ENCODE measurements around the gene RELT. TPM values are rescaled to one million over a fixed set of nuclear protein-coding genes. Genes with fewer than 3 reads are reported as not detected.

The RELT gene
- total RNA-seq, 5 donors from 2014 or later (not counting 1 experiment from before 2014, with no cell fraction given): 15.6 to 113 (median 19.9) TPM

DNA sequence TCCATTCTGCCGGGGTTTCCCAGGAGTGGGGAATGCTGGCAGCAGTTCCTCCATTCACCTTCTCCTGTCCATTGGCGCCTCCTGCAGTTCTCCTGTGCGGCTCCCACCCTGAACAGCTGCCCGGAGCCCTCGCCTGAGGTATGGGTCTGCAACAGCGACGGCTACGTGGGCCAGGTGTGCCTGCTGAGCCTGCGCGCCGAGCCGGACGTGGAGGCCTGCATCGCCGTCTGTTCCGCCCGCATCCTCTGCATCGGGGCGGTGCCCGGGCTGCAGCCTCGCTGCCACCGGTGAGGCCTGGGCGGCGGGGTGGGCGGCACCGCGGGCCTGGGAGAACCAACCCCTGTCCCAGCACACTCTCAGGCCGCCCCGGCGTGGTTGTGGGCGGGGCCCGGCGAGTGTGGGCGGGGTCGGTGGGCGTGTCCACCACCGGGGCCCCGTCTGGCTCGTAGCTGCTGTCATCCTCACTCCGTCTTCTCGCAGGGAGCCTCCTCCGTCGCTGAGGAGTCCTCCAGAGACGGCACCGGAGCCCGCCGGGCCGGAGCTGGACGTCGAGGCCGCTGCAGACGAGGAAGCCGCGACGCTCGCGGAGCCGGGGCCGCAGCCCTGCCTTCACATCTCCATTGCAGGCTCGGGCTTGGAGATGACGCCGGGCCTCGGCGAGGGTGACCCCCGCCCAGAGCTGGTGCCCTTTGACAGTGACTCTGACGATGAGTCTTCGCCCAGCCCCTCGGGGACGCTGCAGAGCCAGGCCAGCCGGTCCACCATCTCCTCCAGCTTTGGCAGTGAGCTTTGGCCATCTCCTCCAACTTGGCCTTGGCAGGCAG lies 14.0 kb upstream of the RELT start:
- no peaks in the 10 kb centered on the region for H3K9me3 Mint-ChIP-seq
- POLR2A ChIA-PET: no interaction called here
- ATAC-seq (replicated peaks in 1 of 4) (no peak), DNase-seq (peak in 1 of 35 experiments; percentile 41)
- H3K27me3 Mint-ChIP-seq: no peaks in the 10 kb centered on the region
- Histone ChIP-seq H3K4me1 (ENCODE audit: control insufficient read depth in 1 of 2, extremely low read depth in 1 of 2, insufficient read depth in 2 of 2, low read length in 2 of 2) (peaks cover 2 to 21% of the 10 kb centered on the region in 2 experiments), H3K27me3 (replicated peaks in 1 of 2; ENCODE audit: control insufficient read depth in 2 of 2, extremely low read depth in 1 of 2, insufficient read depth in 2 of 2, low read length in 1 of 2) (no peaks in the 10 kb centered on the region), H3K36me3 (ENCODE audit: control insufficient read depth in 2 of 2, extremely low read depth in 1 of 2, insufficient read depth in 1 of 2, low read length in 1 of 2) (no peaks in the 10 kb centered on the region), H3K9me3 (no peaks in the 10 kb centered on the region), H3K4me3 (ENCODE audit: control insufficient read depth in 1 of 2, extremely low read depth in 1 of 2, low read length in 1 of 2) (no peak overlapping the region), H3K27ac (ENCODE audit: low read length) (no peak overlapping the region)
- H3K4me3 Mint-ChIP-seq: no peak overlapping the region
- CTCF ChIA-PET: interaction anchor here (0.9 to 2.4 kb wide), 2 partner anchors 11 kb away, joined by 3 to 10 read pairs; no protein-coding TSS in a partner anchor
- no peaks in the 10 kb centered on the region for H3K36me3 Mint-ChIP-seq
- H3K4me1 Mint-ChIP-seq: peaks cover 18 to 25% (median 21%) of the 10 kb centered on the region in 3 donors
- H3K27ac Mint-ChIP-seq: peak overlapping the region in 1 of 2 donors; percentile 8
- 94% methylated on average over 60 of the region's 70 CpGs for WGBS (ENCODE audit: insufficient coverage)

DNA sequence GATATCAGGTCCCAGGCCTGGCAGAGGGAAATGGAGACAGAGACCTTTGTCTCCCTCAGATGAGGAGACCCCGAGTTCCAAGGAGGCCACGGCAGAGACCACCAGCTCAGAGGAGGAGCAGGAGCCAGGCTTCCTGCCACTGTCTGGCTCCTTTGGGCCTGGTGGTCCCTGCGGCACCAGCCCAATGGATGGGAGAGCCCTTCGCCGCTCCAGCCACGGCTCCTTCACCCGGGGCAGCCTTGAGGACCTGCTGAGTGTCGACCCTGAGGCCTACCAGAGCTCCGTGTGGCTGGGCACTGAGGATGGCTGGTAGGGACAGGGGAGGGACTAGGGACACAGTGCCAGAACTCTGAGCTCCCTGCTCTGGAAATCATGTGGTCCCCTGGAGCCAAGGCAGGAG lies 13.1 kb upstream of the RELT start:
- ChIA-PET CTCF (interaction anchor here (0.9 to 2.4 kb wide), 2 partner anchors 12 kb away, joined by 3 to 10 read pairs; no protein-coding TSS in a partner anchor), POLR2A (no interaction called here)
- no peaks in the 10 kb centered on the region for H3K9me3 ChIP-seq
- no peak for ATAC-seq (replicated peaks in 1 of 4)
- no peak overlapping the region for H3K4me3 Mint-ChIP-seq
- H3K27me3 Mint-ChIP-seq: no peaks in the 10 kb centered on the region
- H3K27ac ChIP-seq (ENCODE audit: low read length): no peak overlapping the region
- H3K4me3 ChIP-seq (ENCODE audit: control insufficient read depth in 1 of 2, extremely low read depth in 1 of 2, low read length in 1 of 2): no peak overlapping the region
- 86% methylated on average over 7 of the region's 9 CpGs for WGBS (ENCODE audit: insufficient coverage)
- DNase-seq: no peak
- no peaks in the 10 kb centered on the region for H3K36me3 Mint-ChIP-seq
- H3K9me3 Mint-ChIP-seq: no peaks in the 10 kb centered on the region
- H3K4me1 Mint-ChIP-seq: peaks cover 23 to 35% (median 31%) of the 10 kb centered on the region in 3 donors
- H3K36me3 ChIP-seq (ENCODE audit: control insufficient read depth in 2 of 2, extremely low read depth in 1 of 2, insufficient read depth in 1 of 2, low read length in 1 of 2): no peaks in the 10 kb centered on the region
- H3K27ac Mint-ChIP-seq: peak overlapping the region; percentile 27 to 96
- H3K4me1 ChIP-seq (ENCODE audit: control insufficient read depth in 1 of 2, extremely low read depth in 1 of 2, insufficient read depth in 2 of 2, low read length in 2 of 2): peaks cover 7 to 31% of the 10 kb centered on the region in 2 experiments
- no peaks in the 10 kb centered on the region for H3K27me3 ChIP-seq (replicated peaks in 1 of 2; ENCODE audit: control insufficient read depth in 2 of 2, extremely low read depth in 1 of 2, insufficient read depth in 2 of 2, low read length in 1 of 2)

DNA sequence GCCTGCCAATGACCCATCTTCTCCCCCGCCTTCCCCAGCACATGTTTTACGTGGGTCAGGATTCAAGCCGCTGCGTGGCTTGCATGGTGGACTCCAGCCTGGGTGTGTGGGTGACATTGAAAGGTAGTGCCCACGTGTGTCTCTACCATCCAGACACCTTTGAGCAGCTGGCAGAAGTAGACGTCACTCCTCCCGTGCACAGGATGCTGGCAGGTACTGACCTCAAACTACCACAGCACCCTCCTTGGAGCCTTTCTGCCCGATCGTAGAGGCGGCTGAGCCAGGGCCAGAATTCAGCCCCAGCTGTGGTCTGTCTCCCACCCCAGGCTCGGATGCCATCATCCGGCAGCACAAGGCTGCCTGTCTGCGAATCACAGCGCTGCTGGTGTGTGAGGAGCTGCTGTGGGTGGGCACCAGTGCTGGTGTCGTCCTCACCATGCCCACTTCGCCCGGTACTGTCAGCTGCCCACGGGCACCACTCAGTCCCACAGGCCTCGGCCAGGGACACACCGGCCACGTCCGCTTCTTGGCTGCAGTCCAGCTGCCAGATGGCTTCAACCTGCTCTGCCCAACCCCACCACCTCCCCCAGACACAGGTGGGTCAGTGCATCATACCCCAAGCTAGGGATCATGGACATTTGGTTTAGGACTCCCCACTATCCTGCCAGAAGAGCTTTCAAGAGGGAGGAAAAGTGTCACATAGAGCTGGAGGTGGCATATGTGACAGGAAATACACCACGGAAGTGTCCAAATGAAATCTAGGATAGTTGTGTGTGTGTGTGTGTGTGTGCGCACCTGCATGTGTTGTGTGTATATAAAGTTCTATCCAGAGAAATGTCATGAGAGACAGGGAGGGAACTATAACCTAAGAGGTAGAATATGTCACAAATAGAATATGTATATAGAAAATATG lies 10.6 kb upstream of the RELT start:
- peak in 3 of 4 experiments; percentile 12 to 51 (median 30) for ATAC-seq (replicated peaks in 1 of 4)
- POLR2A ChIA-PET: interaction anchor here in 1 of 2 donors (0.7 kb wide), 1 partner anchor 605 kb away, joined by 3 read pairs; no protein-coding TSS in a partner anchor

DNA sequence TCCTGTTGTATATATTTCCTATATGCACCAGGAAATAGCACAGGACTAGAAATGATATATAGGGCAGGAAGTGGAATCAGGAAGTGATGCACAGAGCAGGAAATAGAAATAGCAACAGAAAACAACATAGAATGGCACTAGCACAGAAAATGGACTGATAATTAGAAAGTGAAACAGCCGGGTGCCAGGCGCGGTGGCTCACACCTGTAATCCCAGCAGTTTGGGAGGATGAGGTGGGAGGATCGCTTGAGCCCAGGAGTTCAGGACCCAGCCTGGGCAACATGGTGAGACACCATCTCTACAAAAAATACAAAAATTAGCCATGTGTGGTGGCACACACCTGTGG lies 10.0 kb upstream of the RELT start:
- H3K27me3 ChIP-seq (replicated peaks in 1 of 2; ENCODE audit: control insufficient read depth in 2 of 2, extremely low read depth in 1 of 2, insufficient read depth in 2 of 2, low read length in 1 of 2): no peaks in the 10 kb centered on the region
- DNase-seq (peak in 20 of 35 experiments; percentile 14 to 70 (median 31)), ATAC-seq (replicated peaks in 1 of 4) (peak; percentile 85 to 96 (median 90))
- no peaks in the 10 kb centered on the region for H3K36me3 Mint-ChIP-seq
- H3K27ac ChIP-seq (ENCODE audit: low read length): peak overlapping the region; percentile 91
- peak overlapping the region; percentile 86 to 96 for H3K27ac Mint-ChIP-seq
- ChIA-PET POLR2A (interaction anchor here in 1 of 2 donors (0.7 kb wide), 1 partner anchor 604 kb away, joined by 3 read pairs; no protein-coding TSS in a partner anchor), CTCF (interaction anchor here (0.6 to 1.1 kb wide), 2 partner anchors 15 to 317 kb away, joined by 4 read pairs; no protein-coding TSS in a partner anchor)
- H3K9me3 Mint-ChIP-seq: no peaks in the 10 kb centered on the region
- no peaks in the 10 kb centered on the region for H3K9me3 ChIP-seq
- H3K4me1 Mint-ChIP-seq: peaks cover 25 to 38% (median 34%) of the 10 kb centered on the region in 3 donors
- peak overlapping the region; percentile 26 to 75 (median 34) for H3K4me3 Mint-ChIP-seq
- H3K36me3 ChIP-seq (ENCODE audit: control insufficient read depth in 2 of 2, extremely low read depth in 1 of 2, insufficient read depth in 1 of 2, low read length in 1 of 2): no peaks in the 10 kb centered on the region
- H3K27me3 Mint-ChIP-seq: no peaks in the 10 kb centered on the region
- peak overlapping the region; percentile 1 to 25 for H3K4me3 ChIP-seq (ENCODE audit: control insufficient read depth in 1 of 2, extremely low read depth in 1 of 2, low read length in 1 of 2)
- H3K4me1 ChIP-seq (ENCODE audit: control insufficient read depth in 1 of 2, extremely low read depth in 1 of 2, insufficient read depth in 2 of 2, low read length in 2 of 2): peaks cover 7 to 34% of the 10 kb centered on the region in 2 experiments
- 0% methylated on average over 3 of the region's 4 CpGs for WGBS (ENCODE audit: insufficient coverage)

More for the DNA sequence above, 10.6 kb upstream of the RELT start:
- Mint-ChIP-seq H3K4me1 (peaks cover 25 to 38% (median 34%) of the 10 kb centered on the region in 3 donors), H3K4me3 (peak overlapping the region; percentile 26 to 75 (median 34)), H3K36me3 (no peaks in the 10 kb centered on the region), H3K9me3 (no peaks in the 10 kb centered on the region), H3K27ac (peak overlapping the region; percentile 86 to 96), H3K27me3 (no peaks in the 10 kb centered on the region)
- Histone ChIP-seq H3K27ac (ENCODE audit: low read length) (peak overlapping the region; percentile 91), H3K27me3 (replicated peaks in 1 of 2; ENCODE audit: control insufficient read depth in 2 of 2, extremely low read depth in 1 of 2, insufficient read depth in 2 of 2, low read length in 1 of 2) (no peaks in the 10 kb centered on the region), H3K9me3 (no peaks in the 10 kb centered on the region), H3K4me1 (ENCODE audit: control insufficient read depth in 1 of 2, extremely low read depth in 1 of 2, insufficient read depth in 2 of 2, low read length in 2 of 2) (peaks cover 7 to 34% of the 10 kb centered on the region in 2 experiments), H3K4me3 (ENCODE audit: control insufficient read depth in 1 of 2, extremely low read depth in 1 of 2, low read length in 1 of 2) (no peak overlapping the region), H3K36me3 (ENCODE audit: control insufficient read depth in 2 of 2, extremely low read depth in 1 of 2, insufficient read depth in 1 of 2, low read length in 1 of 2) (no peaks in the 10 kb centered on the region)
- CTCF ChIA-PET: interaction anchor here (0.5 to 1.1 kb wide), 2 partner anchors 8 to 14 kb away, joined by 4 read pairs; no protein-coding TSS in a partner anchor
- peak in 1 of 35 experiments; percentile 21 for DNase-seq
- WGBS (ENCODE audit: insufficient coverage): 91% methylated on average over 15 of the region's 24 CpGs

DNA sequence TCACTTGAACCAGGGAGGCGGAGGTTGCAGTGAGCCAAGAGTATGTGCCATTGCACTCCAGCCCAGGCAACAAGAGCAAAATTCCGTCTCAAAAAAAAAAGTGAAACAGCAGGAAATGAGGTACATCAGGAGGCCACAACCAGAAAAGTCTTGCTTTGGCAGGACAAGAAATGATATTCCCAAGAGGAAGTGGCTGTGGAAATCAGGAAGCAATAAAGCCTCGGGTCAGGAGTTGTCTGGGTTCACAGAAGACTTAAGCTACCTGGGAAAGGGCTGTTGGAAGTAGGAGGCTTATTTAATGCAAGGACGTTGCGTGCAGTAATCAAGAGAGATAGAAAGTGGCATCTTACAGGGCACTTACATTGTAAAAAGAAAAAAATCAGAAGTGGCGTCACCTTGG lies 9.2 kb upstream of the RELT start:
- Mint-ChIP-seq H3K36me3 (no peaks in the 10 kb centered on the region), H3K27me3 (no peaks in the 10 kb centered on the region), H3K4me3 (peak overlapping the region in 2 of 3 donors; percentile 21 to 75), H3K27ac (peak overlapping the region; percentile 86 to 96), H3K4me1 (peaks cover 25 to 38% (median 34%) of the 10 kb centered on the region in 3 donors), H3K9me3 (no peaks in the 10 kb centered on the region)
- no peak for DNase-seq
- Histone ChIP-seq H3K4me1 (ENCODE audit: control insufficient read depth in 1 of 2, extremely low read depth in 1 of 2, insufficient read depth in 2 of 2, low read length in 2 of 2) (peaks cover 7 to 34% of the 10 kb centered on the region in 2 experiments), H3K27ac (ENCODE audit: low read length) (peak overlapping the region; percentile 91), H3K27me3 (replicated peaks in 1 of 2; ENCODE audit: control insufficient read depth in 2 of 2, extremely low read depth in 1 of 2, insufficient read depth in 2 of 2, low read length in 1 of 2) (no peaks in the 10 kb centered on the region), H3K36me3 (ENCODE audit: control insufficient read depth in 2 of 2, extremely low read depth in 1 of 2, insufficient read depth in 1 of 2, low read length in 1 of 2) (no peaks in the 10 kb centered on the region), H3K9me3 (no peaks in the 10 kb centered on the region), H3K4me3 (ENCODE audit: control insufficient read depth in 1 of 2, extremely low read depth in 1 of 2, low read length in 1 of 2) (no peak overlapping the region)
- 79% methylated on average over 4 of the region's 6 CpGs for WGBS (ENCODE audit: insufficient coverage)
- CTCF ChIA-PET: interaction anchor here (0.6 to 0.7 kb wide), 3 partner anchors 16 to 316 kb away, joined by 3 to 4 read pairs (median 3); no protein-coding TSS in a partner anchor
- POLR2A ChIA-PET: interaction anchor here (0.5 to 0.7 kb wide), 2 partner anchors 16 to 945 kb away, joined by 4 to 6 read pairs; no protein-coding TSS in a partner anchor
- no peak for ATAC-seq (replicated peaks in 1 of 4)

All from T-cell (primary cell).